HG03439 (cell line): ENCODE data around the gene PLAC8.
A peak's percentile ranks its signal among the peaks of the same experiment; 100 is the strongest.
"Not testable (repeated sequence)": the region's sequence is repeated elsewhere in the genome, so short reads cannot be mapped to it uniquely, and the experiment has no call there.

Experiments
- ATAC-seq: cut with Tn5 transposase; IDR thresholded peaks from one replicate; pipeline ENCODE4 v1.9.1; 2021; ENCODE audit warnings: mild to moderate bottlenecking, moderate library complexity; ENCODE audit not compliant: unreplicated experiment

PLAC8 gene

DNA sequence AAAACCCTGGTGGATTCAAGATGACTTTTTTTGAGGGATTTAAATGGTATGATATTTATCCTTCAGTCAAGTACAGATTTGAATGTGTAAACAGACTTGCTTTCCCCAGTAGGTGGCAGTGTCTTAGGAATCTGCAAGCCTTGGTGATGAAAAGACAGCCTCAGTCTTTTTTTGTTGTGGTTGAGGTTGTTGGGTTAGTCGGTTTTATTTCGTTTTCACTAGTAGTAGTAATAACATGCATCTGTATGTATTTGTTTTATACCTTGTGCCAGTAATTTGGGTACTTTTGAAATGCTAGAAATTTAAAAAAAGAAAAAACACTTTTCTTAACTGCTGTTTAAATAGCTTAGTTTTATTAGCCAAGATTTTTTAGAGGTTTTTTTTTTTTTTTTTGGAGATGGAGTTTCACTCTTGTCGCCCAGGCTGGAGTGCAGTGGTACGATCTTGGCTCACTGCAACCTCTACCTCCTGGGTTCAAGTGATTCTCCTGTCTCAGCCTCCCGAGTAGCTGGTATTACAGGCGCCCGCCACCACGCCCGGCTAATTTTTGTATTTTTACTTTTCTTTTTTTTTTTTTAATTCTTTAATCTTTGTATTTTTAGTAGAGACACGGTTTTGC lies 40.3 kb downstream of the PLAC8 start:
- peak; percentile 92 for ATAC-seq

DNA sequence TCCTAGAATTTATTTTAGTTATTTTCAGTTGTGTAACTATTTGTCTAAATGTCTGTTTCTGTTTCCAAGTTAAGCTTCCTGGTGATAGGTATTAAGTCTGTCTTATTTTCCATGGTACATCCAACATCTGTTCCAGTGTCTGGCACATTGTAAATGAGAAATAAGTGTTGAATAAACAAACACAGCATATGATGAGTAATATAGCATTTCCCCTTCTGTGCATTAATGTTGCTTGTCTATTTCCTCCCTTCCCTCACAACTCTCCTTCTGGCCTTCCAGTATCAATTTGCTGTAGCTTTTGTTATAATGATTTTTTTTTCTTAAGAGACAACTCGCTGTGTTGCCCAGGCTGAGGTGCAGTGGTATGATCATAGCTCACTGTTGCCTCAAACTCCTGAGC lies 43.4 kb downstream of the PLAC8 start:
- no peak for ATAC-seq

DNA sequence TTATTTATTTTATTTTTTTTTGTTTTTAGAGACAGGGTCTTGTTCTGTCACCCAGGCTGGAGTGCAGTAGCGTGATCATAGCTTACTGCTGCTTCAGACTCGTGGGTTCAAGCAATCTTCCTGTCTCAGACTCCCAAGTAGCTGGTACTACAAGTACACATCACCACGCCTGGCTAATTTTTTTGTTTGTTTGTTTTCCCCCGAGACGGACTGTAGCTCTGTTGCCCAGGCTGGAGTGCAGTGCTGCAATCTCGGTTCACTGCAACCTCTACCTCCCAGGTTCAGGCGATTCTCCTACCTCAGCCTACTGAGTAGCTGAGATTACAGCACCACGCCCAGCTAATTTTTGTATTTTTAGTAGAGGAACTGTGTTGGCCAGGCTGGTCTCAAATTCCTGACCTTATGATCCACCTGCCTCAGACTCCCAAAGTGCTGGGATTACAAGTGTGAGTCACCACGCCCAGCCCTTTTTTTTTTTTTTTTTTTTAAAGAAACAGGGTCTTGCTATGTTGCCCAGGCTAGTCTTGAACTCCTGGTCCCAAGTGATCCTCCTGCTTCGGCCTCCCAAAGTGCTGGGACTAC lies 47.4 kb downstream of the PLAC8 start:
- ATAC-seq = no peak

DNA sequence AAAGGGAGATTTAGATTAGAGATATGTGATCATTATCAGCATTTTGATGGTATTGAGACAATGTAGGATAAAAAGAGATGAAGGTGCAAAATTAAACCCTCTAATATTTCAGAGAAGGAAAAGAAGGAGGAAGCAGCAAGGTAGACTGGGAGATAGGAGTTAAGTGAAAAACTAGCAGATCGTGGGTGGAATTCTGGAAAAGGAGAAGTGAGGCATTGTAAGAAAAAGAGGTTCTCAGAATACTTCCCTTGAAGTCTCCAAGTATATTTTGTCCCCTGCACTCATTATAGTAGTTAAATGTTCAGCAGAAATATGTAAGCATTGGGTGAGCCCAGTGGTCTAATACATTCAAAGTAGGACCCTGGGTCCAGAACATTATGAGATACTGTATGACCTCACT lies 49.3 kb downstream of the PLAC8 start:
- ATAC-seq = no peak

DNA sequence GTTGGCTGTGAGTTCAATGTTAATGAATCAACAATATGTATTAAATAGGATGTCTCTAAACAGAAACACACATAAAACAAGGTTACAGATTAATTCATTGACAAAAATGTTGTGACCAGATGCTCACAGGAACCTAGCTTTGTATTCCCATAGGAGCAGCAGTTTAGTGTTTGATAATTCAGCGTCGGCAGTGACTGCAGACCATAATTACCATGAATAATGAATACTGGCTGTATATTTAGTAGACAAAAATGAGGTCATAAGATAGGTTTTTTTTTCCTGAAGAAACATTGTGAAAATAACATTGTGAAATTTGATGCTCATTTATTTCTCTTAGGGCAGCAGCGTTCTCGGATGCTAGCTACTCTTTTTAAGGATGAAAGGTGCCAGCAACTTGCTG lies 51.8 kb downstream of the PLAC8 start:
- ATAC-seq = no peak

DNA sequence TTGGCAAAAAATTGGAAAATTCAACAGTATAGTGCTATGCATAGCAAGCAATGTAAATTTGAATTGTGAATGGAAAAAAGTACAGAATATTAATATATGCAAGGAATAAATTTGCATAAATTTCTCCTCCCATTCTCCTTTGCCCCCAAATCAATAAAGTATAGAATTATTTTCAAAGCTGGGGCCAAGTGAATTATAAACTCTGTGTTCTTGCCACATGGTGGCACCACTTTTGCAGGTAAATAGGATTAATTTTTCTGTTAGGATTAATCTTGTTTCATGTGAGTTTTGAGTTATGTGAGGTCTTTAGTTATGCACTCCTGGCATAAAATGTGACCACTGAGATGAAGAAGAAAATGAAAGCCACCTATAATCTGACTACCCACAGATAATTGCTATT lies 59.6 kb downstream of the PLAC8 start:
- ATAC-seq = no peak

DNA sequence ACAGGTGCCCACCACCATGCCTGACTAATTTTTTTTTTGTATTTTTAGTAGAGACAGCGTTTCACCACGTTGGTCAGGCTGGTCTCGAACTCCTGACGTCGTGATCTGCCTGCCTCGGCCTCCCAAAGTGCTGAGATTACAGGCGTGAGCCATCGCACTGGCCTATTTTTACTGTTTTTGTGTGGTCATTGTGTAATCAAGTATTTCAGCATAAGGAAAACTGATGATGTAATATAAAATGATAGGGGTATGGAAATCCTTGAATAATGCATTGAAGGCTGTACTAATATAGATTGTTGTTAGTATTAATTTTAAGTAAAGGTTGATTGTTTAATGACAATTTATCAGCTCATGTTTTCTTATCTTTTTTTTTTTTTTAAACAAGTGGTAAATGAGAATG lies 65.7 kb downstream of the PLAC8 start:
- ATAC-seq = not testable (repeated sequence)

DNA sequence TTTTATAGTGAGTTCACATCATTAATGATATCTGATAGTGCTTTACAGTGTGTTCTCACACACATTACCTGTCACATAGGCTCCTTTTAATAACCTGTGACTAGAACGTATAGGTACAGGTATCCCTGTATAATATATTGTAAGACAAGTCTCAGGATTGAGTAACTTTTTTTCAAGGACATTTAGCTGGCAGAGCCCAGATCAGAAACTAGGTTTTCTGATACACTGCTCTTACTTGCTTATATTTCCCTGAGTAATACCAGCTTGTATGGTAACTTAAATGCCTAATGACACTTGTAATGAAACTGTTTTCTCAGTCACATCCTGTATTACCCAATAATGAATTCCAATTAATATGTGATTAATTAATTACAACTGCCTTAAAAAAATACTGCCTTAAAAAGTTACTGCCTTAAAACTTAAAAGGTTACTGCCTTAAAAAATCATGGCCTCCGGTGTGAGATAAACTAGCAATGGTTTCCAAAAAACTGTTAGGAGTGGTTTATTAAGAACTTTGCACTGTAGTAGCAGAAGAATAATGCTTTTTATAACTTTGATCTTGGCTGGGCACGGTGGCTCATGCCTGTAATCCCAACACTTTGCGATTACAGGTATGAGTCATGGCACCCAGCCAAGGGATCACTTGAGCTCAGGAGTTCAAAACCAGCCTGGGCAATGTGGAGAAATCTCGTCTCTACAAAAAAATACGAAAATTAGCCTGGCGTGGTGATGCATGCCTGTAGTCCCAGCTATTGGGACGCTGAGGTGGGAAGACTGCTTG lies 67.6 kb downstream of the PLAC8 start:
- no peak for ATAC-seq

DNA sequence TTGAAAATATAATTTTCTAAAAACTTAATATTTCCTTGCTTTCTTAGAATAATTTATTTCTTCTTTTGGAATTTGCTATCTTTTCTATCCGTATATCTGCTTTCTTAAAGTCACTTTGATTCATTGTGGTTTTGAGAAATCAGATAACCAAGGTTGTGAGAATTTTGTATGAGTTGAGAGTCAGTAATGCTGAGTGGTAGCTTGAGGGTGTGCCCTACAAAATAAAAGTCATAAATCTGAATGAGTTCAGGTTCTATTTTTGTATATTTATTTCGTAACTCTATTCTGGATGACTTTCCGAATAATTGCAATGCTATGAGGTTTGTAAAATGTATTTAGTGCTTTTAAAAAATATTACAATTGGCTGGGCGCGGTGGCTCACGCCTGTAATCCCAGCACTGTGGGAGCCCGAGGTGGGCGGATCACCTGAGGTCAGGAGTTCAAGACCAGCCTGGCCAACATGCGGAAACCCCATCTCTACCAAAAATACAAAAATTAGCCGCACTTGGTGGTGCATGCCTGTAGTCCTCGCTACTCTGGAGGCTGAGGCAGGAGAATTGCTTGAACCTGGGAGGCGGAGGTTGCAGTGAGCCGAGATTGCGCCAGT lies 70.6 kb downstream of the PLAC8 start:
- no peak for ATAC-seq

DNA sequence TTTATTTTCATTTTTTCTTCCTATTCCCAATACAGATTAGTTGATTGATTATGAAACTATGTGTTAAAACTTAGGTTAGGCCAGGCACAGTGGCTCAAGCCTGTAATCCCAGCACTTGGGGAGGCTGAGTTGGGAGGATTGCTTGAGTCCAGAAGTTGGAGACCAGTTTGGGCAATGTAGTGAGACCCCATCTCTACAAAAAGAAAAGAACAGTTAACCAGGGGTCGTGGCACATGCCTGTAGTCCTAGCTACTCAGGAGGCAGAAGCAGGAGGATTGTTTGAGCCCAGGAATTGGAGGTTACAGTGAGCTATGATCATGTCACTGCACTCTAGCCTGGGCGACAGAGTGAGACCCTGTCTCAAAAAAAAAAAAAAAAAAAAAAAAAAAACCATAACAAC lies 71.4 kb downstream of the PLAC8 start:
- not testable (repeated sequence) for ATAC-seq

DNA sequence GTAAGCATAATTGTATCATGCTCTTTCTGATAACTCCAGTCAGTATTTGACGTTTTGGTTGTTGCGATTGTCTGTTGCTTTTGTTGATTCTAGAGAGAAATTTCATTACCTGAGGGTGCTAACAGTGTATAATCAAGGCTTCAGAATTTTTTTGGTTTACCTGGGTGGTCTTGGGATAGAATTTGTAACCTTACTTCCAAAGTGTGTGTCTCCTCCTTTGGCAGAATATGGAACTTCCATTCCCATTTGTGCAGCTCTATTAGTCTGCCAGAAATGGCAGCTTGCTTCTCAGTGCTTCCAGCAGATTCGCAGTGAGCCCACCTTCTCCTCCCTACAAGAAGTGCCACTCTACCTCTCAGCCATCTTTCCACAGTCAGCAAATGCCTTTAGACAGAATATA lies 74.3 kb downstream of the PLAC8 start:
- ATAC-seq = no peak
